GM21825 (cell line): ENCODE measurements around the gene TRRAP.
A peak's percentile ranks its signal among the peaks of the same experiment; 100 is the strongest.
"Not testable (repeated sequence)": the region's sequence is repeated elsewhere in the genome, so short reads cannot be mapped to it uniquely, and the experiment has no call there.

Source experiments
- ATAC-seq: cut with Tn5 transposase; IDR thresholded peaks from one replicate; pipeline ENCODE4 v1.9.1; 2021; ENCODE audit warnings: mild to moderate bottlenecking, moderate library complexity; ENCODE audit not compliant: unreplicated experiment

The TRRAP gene

GRCh38 chr7:98878365-98879197, at the start of gene TRRAP:
Gene TRRAP (plus strand): TSS chr7:98878532. CDS start chr7:98881151, 2,619 bp downstream.
- peak; percentile 65 for ATAC-seq

GRCh38 chr7:98830972-98831548, 47.3 kb upstream of the TRRAP start:
- no peak for ATAC-seq

- ATAC-seq, result no peak
Measured at GRCh38 chr7:98831641-98832221, 46.6 kb upstream of the TRRAP start.

- no peak for ATAC-seq
Measured at GRCh38 chr7:98833022-98833421, 45.3 kb upstream of the TRRAP start.

- ATAC-seq, result no peak
Measured at GRCh38 chr7:98834949-98835348, 43.4 kb upstream of the TRRAP start.

- no peak for ATAC-seq
Measured at GRCh38 chr7:98836811-98837629, 41.3 kb upstream of the TRRAP start.

GRCh38 chr7:98837630-98837972, 40.7 kb upstream of the TRRAP start:
- ATAC-seq, result no peak

- no peak for ATAC-seq
Measured at GRCh38 chr7:98840096-98840495, 38.2 kb upstream of the TRRAP start.

GRCh38 chr7:98840722-98841121, 37.6 kb upstream of the TRRAP start:
- no peak for ATAC-seq

GRCh38 chr7:98841179-98841997, 36.9 kb upstream of the TRRAP start:
- peak; percentile 49 for ATAC-seq

- ATAC-seq, result not testable (repeated sequence)
Measured at GRCh38 chr7:98842552-98842951, 35.8 kb upstream of the TRRAP start.

GRCh38 chr7:98848918-98849317, 29.4 kb upstream of the TRRAP start:
- no peak for ATAC-seq

- ATAC-seq, result no peak
Measured at GRCh38 chr7:98852826-98853225, 25.5 kb upstream of the TRRAP start.

GRCh38 chr7:98855610-98856422, 22.5 kb upstream of the TRRAP start:
- ATAC-seq, result no peak

- no peak for ATAC-seq
Measured at GRCh38 chr7:98860071-98860470, 18.3 kb upstream of the TRRAP start.

GRCh38 chr7:98862203-98862602, 16.1 kb upstream of the TRRAP start:
- ATAC-seq, result no peak

GRCh38 chr7:98862716-98863420, 15.5 kb upstream of the TRRAP start:
- ATAC-seq, result no peak

GRCh38 chr7:98863601-98864000, 14.7 kb upstream of the TRRAP start:
- no peak for ATAC-seq
